Panc1 (cell line): ENCODE measurements around the gene FAM227A. TPM values are rescaled to one million over a fixed set of nuclear protein-coding genes. Genes with fewer than 3 reads are reported as not detected.

Source experiments
- ATAC-seq: fragments of 200-7000 bp; cut with Tn5 transposase; 2 replicates; pipeline ENCODE4 v1.9.1; 2020; ENCODE audit warnings: mild to moderate bottlenecking, moderate library complexity
- BruUV-seq: library from RNA; stranded (reverse); fragments of 400-500 nt; replicated peaks from 2 replicates; lab custom pipeline; 2021; lab: Mats Ljungman, UMichigan
- CTCF ChIA-PET: fragments of 300-600 bp; sonication (Branson Sonifier 250); formaldehyde crosslinking; loops from one replicate; lab custom pipeline; 2022; ENCODE audit warnings: antibody characterized with exemption; lab: Charles Lee
- POLR2A ChIA-PET: fragments of 300-600 bp; sonication (Branson Sonifier 250); formaldehyde crosslinking; loops from one replicate; lab custom pipeline; 2022; ENCODE audit warnings: antibody characterized with exemption; lab: Charles Lee
- DNase-seq: peaks from one replicate; pipeline ENCODE4 v3.0.0-alpha.2; 2010; ENCODE audit warnings: low read depth, low spot score
- H3K27ac ChIP-seq: 2 replicates; pipeline ENCODE4 v1.5.1; 2011; ENCODE audit warnings: mild to moderate bottlenecking, low read length, inconsistent platforms
- H3K27me3 ChIP-seq: fragments of 200-500 bp; sonication (Bioruptor generic); 2 replicates; pipeline ENCODE4 v1.6.0; 2014; ENCODE audit warnings: low read length, inconsistent platforms; ENCODE audit not compliant: control insufficient read depth, insufficient read depth
- H3K36me3 ChIP-seq: fragments of 200-500 bp; sonication (Bioruptor generic); 2 replicates; pipeline ENCODE4 v1.5.1; 2014; ENCODE audit warnings: inconsistent platforms, mild to moderate bottlenecking, low read length, moderate library complexity; ENCODE audit not compliant: control insufficient read depth, insufficient read depth
- H3K4me1 ChIP-seq: 2 replicates; pipeline ENCODE4 v1.5.1; 2011; ENCODE audit warnings: inconsistent platforms, mild to moderate bottlenecking, low read length, moderate library complexity; ENCODE audit not compliant: control insufficient read depth, insufficient read depth
- H3K4me3 ChIP-seq, 2 experiments: 2 replicates each; pipeline ENCODE4 v1.5.1; 2011 to 2012; ENCODE audit warnings: low read depth in 2 of 2, low read length in 2 of 2, mild to moderate bottlenecking in 2 of 2, inconsistent platforms in 1 of 2, moderate library complexity in 1 of 2
- H3K9me3 ChIP-seq: fragments of 200-500 bp; sonication (Bioruptor generic); 2 replicates; pipeline ENCODE4 v1.5.1; 2014; ENCODE audit warnings: low read depth, mild to moderate bottlenecking, inconsistent platforms, low read length, moderate library complexity; ENCODE audit not compliant: control insufficient read depth, insufficient read depth
- POLR2AphosphoS5 ChIP-seq: IDR thresholded peaks from 2 replicates; pipeline ENCODE4 v1.6.1; 2012; ENCODE audit warnings: mild to moderate bottlenecking, low read depth, low read length, moderate library complexity
- SIN3A ChIP-seq: IDR thresholded peaks from 2 replicates; pipeline ENCODE4 v1.6.1; 2012; ENCODE audit warnings: low read depth, mild to moderate bottlenecking, low read length, moderate library complexity, borderline replicate concordance; ENCODE audit not compliant: insufficient read depth
- TCF7L2 ChIP-seq: IDR thresholded peaks from 2 replicates; pipeline ENCODE4 v1.6.1; 2011; ENCODE audit warnings: mild to moderate bottlenecking, low read depth, low read length, inconsistent platforms
- in situ Hi-C: cut with HindIII; loops from 2 replicates; pipeline ENCODE4 v1.10.0; 2016; ENCODE audit warnings: low sequenced_read_pairs, low pct_unique_long_range_greater_than_20kb
- intact Hi-C: fragments of 100-400 bp; cut with micrococcal nuclease; formaldehyde crosslinking; loops from one replicate; pipeline ENCODE4 v1.10.0; 2022; ENCODE audit not compliant: unreplicated experiment
- total RNA-seq: library from RNA; stranded (reverse); gene quantifications from one replicate; pipeline ENCODE4 v1.2.1, GENCODE V29; 2021; ENCODE audit not compliant: unreplicated experiment
- TF ChIP-seq, protein P1 (sequence below): fragments of 450-650 bp; IDR thresholded peaks from 2 replicates; pipeline ENCODE4 v1.5.1; 2017; ENCODE audit warnings: mild to moderate bottlenecking
- TF ChIP-seq, protein P2 (sequence below), 2 experiments: IDR thresholded peaks; 2 replicates each; pipeline ENCODE4 v1.6.1; 2011 to 2012; ENCODE audit warnings: low read depth in 2 of 2, control low read depth in 1 of 2, low read length in 1 of 2, mild to moderate bottlenecking in 1 of 2, moderate library complexity in 1 of 2; ENCODE audit not compliant: insufficient read depth in 1 of 2

FAM227A gene
- total RNA-seq, 1 experiment from 2014 or later: 2.4 TPM

DNA sequence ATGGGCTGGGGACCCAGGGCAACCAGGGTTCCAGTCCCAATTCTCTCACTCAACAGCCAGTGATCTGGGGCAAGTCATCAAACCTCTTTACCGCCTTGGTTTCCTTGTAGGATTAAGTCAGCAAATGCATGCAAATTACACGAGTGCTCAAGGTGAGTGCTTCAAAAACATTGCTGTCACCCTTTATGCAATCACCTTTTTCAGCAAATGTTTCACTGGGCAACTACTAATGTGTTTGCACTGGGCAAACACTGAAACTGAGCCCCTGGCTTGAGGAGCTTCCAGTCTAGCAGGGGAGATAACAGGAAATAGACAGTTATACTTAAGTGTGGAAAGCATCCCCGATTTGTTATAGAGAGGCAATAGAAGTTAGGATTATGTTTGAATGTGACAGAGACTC, 48.5 kb downstream of the FAM227A start:
- no peaks in the 10 kb centered on the region for H3K9me3 ChIP-seq
- H3K27ac ChIP-seq: no peak overlapping the region
- H3K4me1 ChIP-seq: peaks cover 9% of the 10 kb centered on the region
- BruUV-seq: no TSS peak
- no peak overlapping the region for H3K4me3 ChIP-seq
- ChIA-PET CTCF (no interaction called here), POLR2A (no interaction called here)
- H3K36me3 ChIP-seq: no peaks in the 10 kb centered on the region
- DNase-seq: no peak
- intact Hi-C loops: no loop called here
- ATAC-seq: no peak
- TF ChIP-seq, protein P1, sequence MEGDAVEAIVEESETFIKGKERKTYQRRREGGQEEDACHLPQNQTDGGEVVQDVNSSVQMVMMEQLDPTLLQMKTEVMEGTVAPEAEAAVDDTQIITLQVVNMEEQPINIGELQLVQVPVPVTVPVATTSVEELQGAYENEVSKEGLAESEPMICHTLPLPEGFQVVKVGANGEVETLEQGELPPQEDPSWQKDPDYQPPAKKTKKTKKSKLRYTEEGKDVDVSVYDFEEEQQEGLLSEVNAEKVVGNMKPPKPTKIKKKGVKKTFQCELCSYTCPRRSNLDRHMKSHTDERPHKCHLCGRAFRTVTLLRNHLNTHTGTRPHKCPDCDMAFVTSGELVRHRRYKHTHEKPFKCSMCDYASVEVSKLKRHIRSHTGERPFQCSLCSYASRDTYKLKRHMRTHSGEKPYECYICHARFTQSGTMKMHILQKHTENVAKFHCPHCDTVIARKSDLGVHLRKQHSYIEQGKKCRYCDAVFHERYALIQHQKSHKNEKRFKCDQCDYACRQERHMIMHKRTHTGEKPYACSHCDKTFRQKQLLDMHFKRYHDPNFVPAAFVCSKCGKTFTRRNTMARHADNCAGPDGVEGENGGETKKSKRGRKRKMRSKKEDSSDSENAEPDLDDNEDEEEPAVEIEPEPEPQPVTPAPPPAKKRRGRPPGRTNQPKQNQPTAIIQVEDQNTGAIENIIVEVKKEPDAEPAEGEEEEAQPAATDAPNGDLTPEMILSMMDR: no peak
- TF ChIP-seq SIN3A (no peak), TCF7L2 (no peak), POLR2AphosphoS5 (no peak)
- TF ChIP-seq, protein P2, sequence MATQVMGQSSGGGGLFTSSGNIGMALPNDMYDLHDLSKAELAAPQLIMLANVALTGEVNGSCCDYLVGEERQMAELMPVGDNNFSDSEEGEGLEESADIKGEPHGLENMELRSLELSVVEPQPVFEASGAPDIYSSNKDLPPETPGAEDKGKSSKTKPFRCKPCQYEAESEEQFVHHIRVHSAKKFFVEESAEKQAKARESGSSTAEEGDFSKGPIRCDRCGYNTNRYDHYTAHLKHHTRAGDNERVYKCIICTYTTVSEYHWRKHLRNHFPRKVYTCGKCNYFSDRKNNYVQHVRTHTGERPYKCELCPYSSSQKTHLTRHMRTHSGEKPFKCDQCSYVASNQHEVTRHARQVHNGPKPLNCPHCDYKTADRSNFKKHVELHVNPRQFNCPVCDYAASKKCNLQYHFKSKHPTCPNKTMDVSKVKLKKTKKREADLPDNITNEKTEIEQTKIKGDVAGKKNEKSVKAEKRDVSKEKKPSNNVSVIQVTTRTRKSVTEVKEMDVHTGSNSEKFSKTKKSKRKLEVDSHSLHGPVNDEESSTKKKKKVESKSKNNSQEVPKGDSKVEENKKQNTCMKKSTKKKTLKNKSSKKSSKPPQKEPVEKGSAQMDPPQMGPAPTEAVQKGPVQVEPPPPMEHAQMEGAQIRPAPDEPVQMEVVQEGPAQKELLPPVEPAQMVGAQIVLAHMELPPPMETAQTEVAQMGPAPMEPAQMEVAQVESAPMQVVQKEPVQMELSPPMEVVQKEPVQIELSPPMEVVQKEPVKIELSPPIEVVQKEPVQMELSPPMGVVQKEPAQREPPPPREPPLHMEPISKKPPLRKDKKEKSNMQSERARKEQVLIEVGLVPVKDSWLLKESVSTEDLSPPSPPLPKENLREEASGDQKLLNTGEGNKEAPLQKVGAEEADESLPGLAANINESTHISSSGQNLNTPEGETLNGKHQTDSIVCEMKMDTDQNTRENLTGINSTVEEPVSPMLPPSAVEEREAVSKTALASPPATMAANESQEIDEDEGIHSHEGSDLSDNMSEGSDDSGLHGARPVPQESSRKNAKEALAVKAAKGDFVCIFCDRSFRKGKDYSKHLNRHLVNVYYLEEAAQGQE (IDR thresholded peaks at IDR 0.05; ENCODE audit: insufficient read depth in 1 of 2, low read depth in 2 of 2, low read length in 1 of 2): no peak
- in situ Hi-C loops: no loop called here
- H3K27me3 ChIP-seq: no peaks in the 10 kb centered on the region

DNA sequence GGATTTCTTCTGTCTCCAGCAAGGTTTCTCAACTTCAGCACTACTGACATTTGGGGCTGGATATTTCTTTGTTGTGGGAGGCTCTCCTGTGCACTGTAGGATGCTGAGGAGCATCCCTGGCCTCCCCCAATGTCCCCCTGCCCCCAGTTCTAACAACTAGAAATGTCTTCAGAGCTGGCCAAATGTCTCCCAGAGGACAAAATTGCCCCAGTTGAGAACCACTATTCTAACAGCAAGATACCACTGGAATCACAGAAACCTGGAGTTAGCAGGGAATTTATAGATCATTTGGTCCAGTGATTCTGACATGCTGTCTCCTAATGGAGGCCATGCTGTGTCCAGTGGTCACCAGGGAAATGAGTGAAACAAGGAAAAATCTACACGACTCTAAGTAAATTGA, 54.0 kb downstream of the FAM227A start:
- TF ChIP-seq, protein P1: no peak
- TF ChIP-seq, protein P2 (IDR thresholded peaks at IDR 0.05; ENCODE audit: insufficient read depth in 1 of 2, low read depth in 2 of 2, low read length in 1 of 2): no peak
- TF ChIP-seq POLR2AphosphoS5 (no peak), SIN3A (no peak)
- intact Hi-C loops: no loop called here

More for the DNA sequence above, 54.0 kb downstream of the FAM227A start:
- DNase-seq (no peak), ATAC-seq (no peak)
- no peak overlapping the region for H3K4me3 ChIP-seq
- no peak overlapping the region for H3K27ac ChIP-seq
- H3K36me3 ChIP-seq: no peaks in the 10 kb centered on the region
- CTCF ChIA-PET: no interaction called here
- no peaks in the 10 kb centered on the region for H3K9me3 ChIP-seq
- POLR2A ChIA-PET: no interaction called here
- no TSS peak for BruUV-seq
- H3K27me3 ChIP-seq: no peaks in the 10 kb centered on the region
- H3K4me1 ChIP-seq: peaks cover 9% of the 10 kb centered on the region
- in situ Hi-C loops: no loop called here
